NCI-H1105 treated with DMSO at 0.1 percent for 48 hours (cell line): Measurements from ENCODE around the gene LRRC70.
"Not testable (repeated sequence)": the region's sequence is repeated elsewhere in the genome, so short reads cannot be mapped to it uniquely, and the experiment has no call there.

Experiments used
- DNase-seq: peaks from one replicate; lab custom pipeline; 2025; lab: John Stamatoyannopoulos, UW

The LRRC70 gene

GRCh38 chr5:62578540-62578939 lies at the start of gene LRRC70:
LRRC70 (plus strand) TSS chr5:62578819; CDS start chr5:62579439, 620 bp downstream.
- DNase-seq, result no peak

GRCh38 chr5:62533597-62533996 lies 45.0 kb upstream of the LRRC70 start:
- DNase-seq, result no peak

- DNase-seq, result no peak
These were observed 44.0 kb upstream of the LRRC70 start for GRCh38 chr5:62534461-62535236.

- DNase-seq, result no peak
These were observed 42.4 kb upstream of the LRRC70 start for GRCh38 chr5:62536232-62536631.

GRCh38 chr5:62536783-62537182 lies 41.8 kb upstream of the LRRC70 start:
- no peak for DNase-seq

GRCh38 chr5:62538017-62538942 lies 40.3 kb upstream of the LRRC70 start:
- no peak for DNase-seq

GRCh38 chr5:62542720-62543119 lies 35.9 kb upstream of the LRRC70 start:
- DNase-seq, result no peak

- no peak for DNase-seq
These were observed 30.5 kb upstream of the LRRC70 start for GRCh38 chr5:62547945-62548630.

GRCh38 chr5:62550103-62550502 lies 28.5 kb upstream of the LRRC70 start:
- DNase-seq, result no peak

GRCh38 chr5:62555930-62556329 lies 22.7 kb upstream of the LRRC70 start:
- no peak for DNase-seq

GRCh38 chr5:62558941-62559340 lies 19.7 kb upstream of the LRRC70 start:
- no peak for DNase-seq

GRCh38 chr5:62560786-62561185 lies 17.8 kb upstream of the LRRC70 start:
- DNase-seq, result no peak

- DNase-seq, result no peak
These were observed 16.7 kb upstream of the LRRC70 start for GRCh38 chr5:62561896-62562295.

- DNase-seq, result no peak
These were observed 15.8 kb upstream of the LRRC70 start for GRCh38 chr5:62562867-62563266.

- no peak for DNase-seq
These were observed 14.5 kb upstream of the LRRC70 start for GRCh38 chr5:62564101-62564500.

GRCh38 chr5:62565740-62566139 lies 12.9 kb upstream of the LRRC70 start:
- not testable (repeated sequence) for DNase-seq

GRCh38 chr5:62568143-62568542 lies 10.5 kb upstream of the LRRC70 start:
- no peak for DNase-seq

- no peak for DNase-seq
These were observed 9.7 kb upstream of the LRRC70 start for GRCh38 chr5:62568800-62569432.

- DNase-seq, result no peak
These were observed 9.1 kb upstream of the LRRC70 start for GRCh38 chr5:62569470-62569869.

- no peak for DNase-seq
These were observed 5.6 kb upstream of the LRRC70 start for GRCh38 chr5:62572918-62573514.

- no peak for DNase-seq
These were observed 4.0 kb upstream of the LRRC70 start for GRCh38 chr5:62574599-62574998.

GRCh38 chr5:62575066-62575465 lies 3.6 kb upstream of the LRRC70 start:
- DNase-seq, result no peak
